HepG2 (cell line): ENCODE results near the gene PPM1H. TPM values are rescaled to one million over a fixed set of nuclear protein-coding genes. Genes with fewer than 3 reads are reported as not detected.

ENCODE experiments used
- ATF5 ChIP-seq: sonication (generic); formaldehyde crosslinking; IDR thresholded peaks from 2 replicates; pipeline ENCODE4 v1.4.0; 2020; ENCODE audit warnings: mild to moderate bottlenecking, low read depth, missing genetic modification reagents
- CHCHD3 ChIP-seq: sonication (generic); formaldehyde crosslinking; IDR thresholded peaks from 2 replicates; pipeline ENCODE4 v1.8.0; 2022; ENCODE audit warnings: mild to moderate bottlenecking, missing genetic modification reagents, moderate library complexity
- EEA1 ChIP-seq: sonication (generic); formaldehyde crosslinking; IDR thresholded peaks from 2 replicates; pipeline ENCODE4 v1.5.1; 2020; ENCODE audit warnings: mild to moderate bottlenecking, missing genetic modification reagents, borderline replicate concordance
- GABPB1 ChIP-seq: IDR thresholded peaks from 2 replicates; pipeline ENCODE4 v1.6.1; 2016; ENCODE audit warnings: mild to moderate bottlenecking, missing genetic modification reagents, moderate library complexity, missing compliant biosample characterization
- HOXA3 ChIP-seq: sonication (generic); formaldehyde crosslinking; IDR thresholded peaks from 2 replicates; pipeline ENCODE4 v1.5.0; 2020; ENCODE audit warnings: missing genetic modification reagents
- KMT2A ChIP-seq: sonication (generic); formaldehyde crosslinking; IDR thresholded peaks from 2 replicates; pipeline ENCODE4 v1.4.0; 2020; ENCODE audit warnings: missing genetic modification reagents
- PAWR ChIP-seq: sonication (generic); formaldehyde crosslinking; IDR thresholded peaks from 2 replicates; pipeline ENCODE4 v1.4.0; 2020; ENCODE audit warnings: missing genetic modification reagents, mild to moderate bottlenecking, borderline replicate concordance
- POLR2AphosphoS5 ChIP-seq: IDR thresholded peaks from 2 replicates; pipeline ENCODE4 v1.6.1; 2012; ENCODE audit warnings: low read depth, low read length
- PRPF4 ChIP-seq: fragments of 200-400 bp; formaldehyde crosslinking; IDR thresholded peaks from 2 replicates; pipeline ENCODE4 v1.6.1; 2016; ENCODE audit warnings: low read length, low read depth; ENCODE audit not compliant: poor library complexity, severe bottlenecking
- RFX1 ChIP-seq: fragments of 450-650 bp; IDR thresholded peaks from 2 replicates; pipeline ENCODE4 v1.6.1; 2017
- SMARCC2 ChIP-seq: fragments of 450-650 bp; IDR thresholded peaks from 2 replicates; pipeline ENCODE4 v1.6.1; 2017; ENCODE audit warnings: antibody characterized with exemption, mild to moderate bottlenecking
- SNAI1 ChIP-seq: sonication (generic); formaldehyde crosslinking; IDR thresholded peaks from 2 replicates; pipeline ENCODE4 v1.5.0; 2020; ENCODE audit warnings: mild to moderate bottlenecking, missing genetic modification reagents, borderline replicate concordance
- ZGPAT ChIP-seq: IDR thresholded peaks from 2 replicates; pipeline ENCODE4 v1.6.1; 2016; ENCODE audit warnings: mild to moderate bottlenecking
- ZNF253 ChIP-seq: sonication (generic); formaldehyde crosslinking; IDR thresholded peaks from 2 replicates; pipeline ENCODE4 v1.8.0; 2022; ENCODE audit warnings: mild to moderate bottlenecking, missing genetic modification reagents, borderline replicate concordance
- ZNF503 ChIP-seq: sonication (generic); formaldehyde crosslinking; IDR thresholded peaks from 2 replicates; pipeline ENCODE4 v1.4.0; 2020; ENCODE audit warnings: missing genetic modification reagents
- ZNF616 ChIP-seq: sonication (generic); formaldehyde crosslinking; IDR thresholded peaks from 2 replicates; pipeline ENCODE4 v1.5.0; 2020; ENCODE audit warnings: low read depth, mild to moderate bottlenecking, missing genetic modification reagents
- ZNF713 ChIP-seq: sonication (generic); formaldehyde crosslinking; IDR thresholded peaks from 2 replicates; pipeline ENCODE4 v1.4.0; 2020; ENCODE audit warnings: mild to moderate bottlenecking, missing genetic modification reagents
- polyA plus RNA-seq, 8 experiments: library from polyadenylated mRNA; depleted of rRNA in 3 of 8; stranded (reverse) in 7 of 8; unstranded in 1 of 8; fragments of >200 nt; fragmentation: Illumina TruSeq in 4 of 8; extraction: Trizol in 4 of 8; gene quantifications; 2 replicates each; pipeline versions ENCODE4 v1.2.1 to v1.2.3, GENCODE V29; 2011 to 2016; ENCODE audit warnings: low read depth in 4 of 8, missing spikeins in 1 of 8, mixed read lengths in 1 of 8; ENCODE audit not compliant: insufficient read depth in 1 of 8
- total RNA-seq, 5 experiments: library from RNA; depleted of rRNA; stranded (reverse); fragments of >200 nt; fragmentation: Illumina TruSeq; extraction: Trizol; gene quantifications; 2 replicates each; pipeline ENCODE4 v1.2.3, GENCODE V29; 2016; ENCODE audit warnings: low read depth in 1 of 5
- TF ChIP-seq, protein P1 (sequence below): sonication (generic); formaldehyde crosslinking; IDR thresholded peaks from 2 replicates; pipeline ENCODE4 v1.4.0; 2020; ENCODE audit warnings: mild to moderate bottlenecking, missing genetic modification reagents, borderline replicate concordance
- TF ChIP-seq, protein P2 (sequence below): sonication (generic); formaldehyde crosslinking; IDR thresholded peaks from 2 replicates; pipeline ENCODE4 v1.5.1; 2020; ENCODE audit warnings: mild to moderate bottlenecking, missing genetic modification reagents

PPM1H gene
- total and polyA plus RNA-seq, 2 of the 13 experiments (the other 11 are each of a cell fraction or from before 2014, with no cell fraction given): 29.1 to 38.1 TPM

GRCh38 chr12:62603061-62603810 lies 331.7 kb downstream of the PPM1H start (continued):
- TF ChIP-seq, protein P1, sequence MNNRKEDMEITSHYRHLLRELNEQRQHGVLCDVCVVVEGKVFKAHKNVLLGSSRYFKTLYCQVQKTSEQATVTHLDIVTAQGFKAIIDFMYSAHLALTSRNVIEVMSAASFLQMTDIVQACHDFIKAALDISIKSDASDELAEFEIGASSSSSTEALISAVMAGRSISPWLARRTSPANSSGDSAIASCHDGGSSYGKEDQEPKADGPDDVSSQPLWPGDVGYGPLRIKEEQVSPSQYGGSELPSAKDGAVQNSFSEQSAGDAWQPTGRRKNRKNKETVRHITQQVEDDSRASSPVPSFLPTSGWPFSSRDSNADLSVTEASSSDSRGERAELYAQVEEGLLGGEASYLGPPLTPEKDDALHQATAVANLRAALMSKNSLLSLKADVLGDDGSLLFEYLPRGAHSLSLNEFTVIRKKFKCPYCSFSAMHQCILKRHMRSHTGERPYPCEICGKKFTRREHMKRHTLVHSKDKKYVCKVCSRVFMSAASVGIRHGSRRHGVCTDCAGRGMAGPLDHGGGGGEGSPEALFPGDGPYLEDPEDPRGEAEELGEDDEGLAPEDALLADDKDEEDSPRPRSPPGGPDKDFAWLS (CRISPR knock-in tag): 0 out of 2 replicates have a peak, but pooled peaks have one; percentile 35
- TF ChIP-seq ZNF503 (no peak), ZNF713 (no peak), PAWR (CRISPR knock-in tag) (0 out of 2 replicates have a peak, but pooled peaks have one; percentile 52), PRPF4 (peak; percentile 53), EEA1 (CRISPR knock-in tag) (0 out of 2 replicates have a peak, but pooled peaks have one; percentile 26), ATF5 (CRISPR knock-in tag) (no peak), SMARCC2 (no peak), RFX1 (no peak; the same call in 1 of the 2 replicates), POLR2AphosphoS5 (no peak), HOXA3 (CRISPR knock-in tag) (no peak), SNAI1 (CRISPR knock-in tag) (no peak), KMT2A (CRISPR knock-in tag) (peak; percentile 78), ZGPAT (CRISPR knock-in tag) (no peak), ZNF616 (no peak; the same call in 1 of the 2 replicates), ZNF253 (CRISPR knock-in tag) (no peak), CHCHD3 (CRISPR knock-in tag) (no peak), GABPB1 (CRISPR knock-in tag) (peak; percentile 64; the same call in 1 of the 2 replicates)
- TF ChIP-seq, protein P2, sequence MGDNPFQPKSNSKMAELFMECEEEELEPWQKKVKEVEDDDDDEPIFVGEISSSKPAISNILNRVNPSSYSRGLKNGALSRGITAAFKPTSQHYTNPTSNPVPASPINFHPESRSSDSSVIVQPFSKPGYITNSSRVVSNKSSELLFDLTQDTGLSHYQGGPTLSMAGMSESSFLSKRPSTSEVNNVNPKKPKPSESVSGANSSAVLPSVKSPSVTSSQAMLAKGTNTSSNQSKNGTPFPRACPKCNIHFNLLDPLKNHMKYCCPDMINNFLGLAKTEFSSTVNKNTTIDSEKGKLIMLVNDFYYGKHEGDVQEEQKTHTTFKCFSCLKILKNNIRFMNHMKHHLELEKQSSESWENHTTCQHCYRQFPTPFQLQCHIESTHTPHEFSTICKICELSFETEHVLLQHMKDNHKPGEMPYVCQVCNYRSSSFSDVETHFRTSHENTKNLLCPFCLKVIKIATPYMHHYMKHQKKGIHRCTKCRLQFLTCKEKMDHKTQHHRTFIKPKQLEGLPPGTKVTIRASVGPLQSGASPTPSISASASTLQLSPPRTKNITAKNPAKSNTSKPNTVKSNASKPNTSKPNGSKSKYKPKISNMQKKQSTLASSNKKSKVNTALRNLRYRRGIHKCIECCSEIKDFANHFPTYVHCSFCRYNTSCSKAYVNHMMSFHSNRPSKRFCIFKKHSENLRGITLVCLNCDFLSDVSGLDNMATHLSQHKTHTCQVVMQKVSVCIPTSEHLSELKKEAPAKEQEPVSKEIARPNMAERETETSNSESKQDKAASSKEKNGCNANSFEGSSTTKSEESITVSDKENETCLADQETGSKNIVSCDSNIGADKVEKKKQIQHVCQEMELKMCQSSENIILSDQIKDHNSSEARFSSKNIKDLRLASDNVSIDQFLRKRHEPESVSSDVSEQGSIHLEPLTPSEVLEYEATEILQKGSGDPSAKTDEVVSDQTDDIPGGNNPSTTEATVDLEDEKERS: no peak
